WTC11 (cell line): Measurements from ENCODE around the gene KAZN. TPM values are rescaled to one million over a fixed set of nuclear protein-coding genes. Genes with fewer than 3 reads are reported as not detected.

ENCODE experiments used
- ATAC-seq: fragments of 200-7000 bp; cut with Tn5 transposase; 2 replicates; pipeline ENCODE4 v1.10.0; 2021; ENCODE audit warnings: mild to moderate bottlenecking, moderate library complexity
- CTCF ChIA-PET: fragments of 300-600 bp; sonication (Branson Sonifier 250); formaldehyde crosslinking; loops from one replicate; lab custom pipeline; 2021; ENCODE audit warnings: antibody characterized with exemption; lab: Charles Lee
- POLR2A ChIA-PET: fragments of 350-600 bp; sonication (Branson Sonifier 250); formaldehyde crosslinking; loops from one replicate; lab custom pipeline; 2021; ENCODE audit warnings: antibody characterized with exemption; lab: Charles Lee
- DNase-seq: peaks from one replicate; pipeline ENCODE4 v3.0.0; 2021; ENCODE audit warnings: low spot score
- H3K27ac Mint-ChIP-seq: 2 replicates; pipeline ENCODE4 v1.8.0; 2021; ENCODE audit warnings: mixed read lengths
- H3K27me3 Mint-ChIP-seq: 2 replicates; pipeline ENCODE4 v1.8.0; 2021; ENCODE audit warnings: low read depth, mild to moderate bottlenecking, moderate library complexity, mixed read lengths
- H3K36me3 Mint-ChIP-seq: 2 replicates; pipeline ENCODE4 v1.8.0; 2021; ENCODE audit warnings: mixed read lengths
- H3K4me1 Mint-ChIP-seq: 2 replicates; pipeline ENCODE4 v1.8.0; 2022; ENCODE audit warnings: mixed read lengths
- H3K4me3 Mint-ChIP-seq: 2 replicates; pipeline ENCODE4 v1.8.0; 2021; ENCODE audit warnings: mild to moderate bottlenecking, moderate library complexity, mixed read lengths
- H3K9me3 Mint-ChIP-seq: 2 replicates; pipeline ENCODE4 v1.8.0; 2021; ENCODE audit warnings: mixed read lengths
- ATF1 ChIP-seq: sonication (generic); formaldehyde crosslinking; IDR thresholded peaks from 2 replicates; pipeline ENCODE4 v1.8.1; 2023; ENCODE audit warnings: mild to moderate bottlenecking, moderate library complexity, missing genetic modification reagents
- FOXJ3 ChIP-seq: sonication (generic); formaldehyde crosslinking; IDR thresholded peaks from 2 replicates; pipeline ENCODE4 v1.9.0; 2021; ENCODE audit warnings: missing genetic modification reagents, mild to moderate bottlenecking, borderline replicate concordance
- IRF2 ChIP-seq: sonication (generic); formaldehyde crosslinking; IDR thresholded peaks from 2 replicates; pipeline ENCODE4 v1.8.0; 2022; ENCODE audit warnings: low read depth, missing genetic modification reagents, borderline replicate concordance
- NR1H2 ChIP-seq: sonication (generic); formaldehyde crosslinking; IDR thresholded peaks from 2 replicates; pipeline ENCODE4 v1.9.0; 2021; ENCODE audit warnings: mild to moderate bottlenecking, moderate library complexity, missing genetic modification reagents
- TP53 ChIP-seq: sonication (generic); formaldehyde crosslinking; IDR thresholded peaks from 2 replicates; pipeline ENCODE4 v1.8.1; 2023; ENCODE audit warnings: mild to moderate bottlenecking, missing genetic modification reagents
- ZNF423 ChIP-seq: fragments of 250-450 bp; sonication (Bioruptor Pico); IDR thresholded peaks from 2 replicates; pipeline ENCODE4 v2.1.2; 2022; ENCODE audit warnings: mild to moderate bottlenecking, moderate library complexity
- total RNA-seq: library from RNA; stranded (reverse); gene quantifications from 3 replicates; pipeline ENCODE4 v1.2.3, GENCODE V29; 2021
- TF ChIP-seq, protein P1 (sequence below): sonication (generic); formaldehyde crosslinking; IDR thresholded peaks from 2 replicates; pipeline ENCODE4 v1.8.0; 2022; ENCODE audit warnings: missing genetic modification reagents
- TF ChIP-seq, protein P2 (sequence below): sonication (generic); formaldehyde crosslinking; IDR thresholded peaks from 2 replicates; pipeline ENCODE4 v1.8.0; 2022; ENCODE audit warnings: mild to moderate bottlenecking, missing genetic modification reagents
- TF ChIP-seq, protein P3 (sequence below): sonication (generic); formaldehyde crosslinking; IDR thresholded peaks from 2 replicates; pipeline ENCODE4 v1.8.0; 2022; ENCODE audit warnings: mild to moderate bottlenecking, missing genetic modification reagents
- TF ChIP-seq, protein P4 (sequence below): sonication (generic); formaldehyde crosslinking; IDR thresholded peaks from 2 replicates; pipeline ENCODE4 v1.8.1; 2022; ENCODE audit warnings: low read depth, missing genetic modification reagents, borderline replicate concordance
- TF ChIP-seq, protein P5 (sequence below): fragments of 250-450 bp; sonication (Bioruptor Pico); IDR thresholded peaks from 2 replicates; pipeline ENCODE4 v1.9.0; 2021; ENCODE audit warnings: mild to moderate bottlenecking
- TF ChIP-seq, protein P6 (sequence below): sonication (generic); formaldehyde crosslinking; IDR thresholded peaks from 2 replicates; pipeline ENCODE4 v1.8.0; 2023; ENCODE audit warnings: missing genetic modification reagents, mild to moderate bottlenecking, borderline replicate concordance
- TF ChIP-seq, protein P7 (sequence below): sonication (generic); formaldehyde crosslinking; IDR thresholded peaks from 2 replicates; pipeline ENCODE4 v1.8.0; 2023; ENCODE audit warnings: mild to moderate bottlenecking, missing genetic modification reagents

The KAZN gene
- total RNA-seq, 1 experiment from 2014 or later, result 19.9 TPM

DNA sequence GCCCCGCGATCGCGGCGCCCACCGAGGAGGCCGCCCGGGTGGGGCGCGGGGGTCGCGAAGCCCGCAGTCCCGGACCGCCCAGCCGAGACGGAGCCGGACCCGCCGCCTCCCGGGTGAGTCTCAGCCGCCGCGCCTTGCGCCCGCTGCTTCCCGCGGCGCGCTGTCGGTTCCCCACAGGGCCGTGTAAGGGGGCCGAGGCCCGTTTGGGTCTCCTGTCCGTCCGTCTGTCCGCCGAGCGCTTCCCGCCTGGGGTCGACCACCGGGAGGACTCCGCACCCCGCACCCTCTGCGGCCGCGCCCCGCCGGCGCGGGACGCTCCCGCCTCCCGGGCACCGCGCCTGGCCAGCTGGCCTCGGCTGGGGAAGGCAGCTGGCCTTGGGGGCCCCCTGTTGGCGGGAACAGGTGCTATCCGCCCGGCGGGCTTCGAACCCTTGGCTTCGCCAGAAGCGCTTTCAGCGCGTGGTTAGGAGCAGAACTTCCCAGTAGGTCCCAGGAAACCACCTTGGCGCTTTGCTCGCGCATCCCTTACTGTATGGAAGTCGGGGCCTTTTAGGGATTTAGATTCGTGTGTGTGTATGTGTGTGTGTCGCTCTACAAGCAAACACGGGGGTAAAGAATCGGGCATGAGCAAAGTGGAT lies 555.5 kb downstream of the KAZN start (continued):
- TF ChIP-seq, protein P1, sequence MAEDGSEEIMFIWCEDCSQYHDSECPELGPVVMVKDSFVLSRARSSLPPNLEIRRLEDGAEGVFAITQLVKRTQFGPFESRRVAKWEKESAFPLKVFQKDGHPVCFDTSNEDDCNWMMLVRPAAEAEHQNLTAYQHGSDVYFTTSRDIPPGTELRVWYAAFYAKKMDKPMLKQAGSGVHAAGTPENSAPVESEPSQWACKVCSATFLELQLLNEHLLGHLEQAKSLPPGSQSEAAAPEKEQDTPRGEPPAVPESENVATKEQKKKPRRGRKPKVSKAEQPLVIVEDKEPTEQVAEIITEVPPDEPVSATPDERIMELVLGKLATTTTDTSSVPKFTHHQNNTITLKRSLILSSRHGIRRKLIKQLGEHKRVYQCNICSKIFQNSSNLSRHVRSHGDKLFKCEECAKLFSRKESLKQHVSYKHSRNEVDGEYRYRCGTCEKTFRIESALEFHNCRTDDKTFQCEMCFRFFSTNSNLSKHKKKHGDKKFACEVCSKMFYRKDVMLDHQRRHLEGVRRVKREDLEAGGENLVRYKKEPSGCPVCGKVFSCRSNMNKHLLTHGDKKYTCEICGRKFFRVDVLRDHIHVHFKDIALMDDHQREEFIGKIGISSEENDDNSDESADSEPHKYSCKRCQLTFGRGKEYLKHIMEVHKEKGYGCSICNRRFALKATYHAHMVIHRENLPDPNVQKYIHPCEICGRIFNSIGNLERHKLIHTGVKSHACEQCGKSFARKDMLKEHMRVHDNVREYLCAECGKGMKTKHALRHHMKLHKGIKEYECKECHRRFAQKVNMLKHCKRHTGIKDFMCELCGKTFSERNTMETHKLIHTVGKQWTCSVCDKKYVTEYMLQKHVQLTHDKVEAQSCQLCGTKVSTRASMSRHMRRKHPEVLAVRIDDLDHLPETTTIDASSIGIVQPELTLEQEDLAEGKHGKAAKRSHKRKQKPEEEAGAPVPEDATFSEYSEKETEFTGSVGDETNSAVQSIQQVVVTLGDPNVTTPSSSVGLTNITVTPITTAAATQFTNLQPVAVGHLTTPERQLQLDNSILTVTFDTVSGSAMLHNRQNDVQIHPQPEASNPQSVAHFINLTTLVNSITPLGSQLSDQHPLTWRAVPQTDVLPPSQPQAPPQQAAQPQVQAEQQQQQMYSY (CRISPR knock-in tag), result no peak
- TF ChIP-seq IRF2, result no peak
- no peak for TF ChIP-seq FOXJ3 (CRISPR knock-in tag)
- 0 out of 2 replicates have a peak, but pooled peaks have one; percentile 50 for TF ChIP-seq ATF1 (CRISPR knock-in tag)

DNA sequence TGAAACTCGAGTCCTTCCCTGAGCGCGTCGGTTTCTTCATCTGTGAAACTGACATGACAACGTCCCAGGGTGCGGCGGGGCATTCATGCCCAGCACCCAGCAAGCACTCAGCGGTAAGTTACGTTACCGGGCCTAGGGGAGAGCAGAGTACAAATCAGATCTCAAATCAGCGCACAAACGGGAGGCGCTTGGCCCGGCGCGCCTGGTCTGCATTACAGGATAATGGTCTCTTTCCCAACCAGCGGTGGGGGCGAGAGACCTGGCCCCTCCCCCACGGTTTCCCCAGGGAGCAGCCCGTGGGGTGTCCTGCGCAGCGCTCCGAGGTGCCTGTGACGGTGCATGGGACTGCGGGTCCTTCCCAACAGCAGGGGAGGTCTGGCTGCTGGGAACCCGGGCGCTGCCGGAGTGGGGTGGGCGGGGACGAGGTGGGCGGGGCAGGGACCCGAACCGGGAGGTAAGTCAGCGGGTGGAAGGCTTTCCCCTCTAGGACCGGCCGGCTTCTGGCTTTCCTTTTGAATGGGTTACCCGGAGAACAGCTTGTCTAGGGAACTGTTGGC lies 556.1 kb downstream of the KAZN start:
- H3K9me3 Mint-ChIP-seq, result peaks cover 5% of the 10 kb centered on the region
- peak overlapping the region; percentile 81 for H3K4me3 Mint-ChIP-seq
- H3K4me1 Mint-ChIP-seq, result peaks cover 56% of the 10 kb centered on the region
- H3K36me3 Mint-ChIP-seq, result no peaks in the 10 kb centered on the region
- peak; percentile 56 for DNase-seq
- POLR2A ChIA-PET, result interaction anchor here (1.2 kb wide), 1 partner anchor 52 kb away, joined by 4 read pairs; no protein-coding TSS in a partner anchor
- H3K27ac Mint-ChIP-seq, result no peak overlapping the region
- TF ChIP-seq ZNF423 (CRISPR knock-in tag), result peak; percentile 49
- TF ChIP-seq, protein P2, sequence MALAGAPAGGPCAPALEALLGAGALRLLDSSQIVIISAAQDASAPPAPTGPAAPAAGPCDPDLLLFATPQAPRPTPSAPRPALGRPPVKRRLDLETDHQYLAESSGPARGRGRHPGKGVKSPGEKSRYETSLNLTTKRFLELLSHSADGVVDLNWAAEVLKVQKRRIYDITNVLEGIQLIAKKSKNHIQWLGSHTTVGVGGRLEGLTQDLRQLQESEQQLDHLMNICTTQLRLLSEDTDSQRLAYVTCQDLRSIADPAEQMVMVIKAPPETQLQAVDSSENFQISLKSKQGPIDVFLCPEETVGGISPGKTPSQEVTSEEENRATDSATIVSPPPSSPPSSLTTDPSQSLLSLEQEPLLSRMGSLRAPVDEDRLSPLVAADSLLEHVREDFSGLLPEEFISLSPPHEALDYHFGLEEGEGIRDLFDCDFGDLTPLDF (CRISPR knock-in tag), result no peak
- TF ChIP-seq, all 79 proteins: peak for 1
- peaks cover 23% of the 10 kb centered on the region for H3K27me3 Mint-ChIP-seq
- peak; percentile 2; the same call in 1 of the 2 replicates for ATAC-seq
- CTCF ChIA-PET, result interaction anchor here (1.0 to 5.8 kb wide), 19 partner anchors 11 to 151 kb away, joined by 3 to 60 read pairs (median 6); partner anchors contain the start of gene FHAD1

DNA sequence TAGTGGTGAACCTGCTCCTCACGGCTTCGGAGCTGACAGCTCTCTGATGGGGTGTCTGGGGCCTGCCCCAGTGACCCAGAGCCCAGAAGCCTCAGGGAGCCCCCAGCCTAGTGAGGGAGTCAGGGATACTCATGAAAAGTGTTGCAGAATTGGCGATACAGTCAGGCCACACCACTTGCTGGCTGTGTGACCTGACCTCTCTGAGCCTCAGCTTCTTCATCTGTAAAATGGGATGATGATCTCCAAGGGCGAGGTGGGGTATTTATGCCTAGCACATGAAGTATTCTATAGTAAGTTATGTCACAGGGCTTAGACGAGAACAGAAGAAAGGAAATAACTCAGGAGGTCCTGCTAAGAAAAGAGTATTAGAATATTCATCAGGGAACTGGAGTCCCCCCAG lies 556.7 kb downstream of the KAZN start:
- POLR2A ChIA-PET, result no interaction called here
- Mint-ChIP-seq H3K27me3 (peaks cover 23% of the 10 kb centered on the region), H3K4me3 (peak overlapping the region; percentile 81), H3K4me1 (peaks cover 56% of the 10 kb centered on the region), H3K9me3 (peaks cover 5% of the 10 kb centered on the region), H3K36me3 (no peaks in the 10 kb centered on the region), H3K27ac (no peak overlapping the region; the same call in 1 of the 2 replicates)
- TF ChIP-seq TP53 (CRISPR knock-in tag), result no peak
- TF ChIP-seq, protein P3, sequence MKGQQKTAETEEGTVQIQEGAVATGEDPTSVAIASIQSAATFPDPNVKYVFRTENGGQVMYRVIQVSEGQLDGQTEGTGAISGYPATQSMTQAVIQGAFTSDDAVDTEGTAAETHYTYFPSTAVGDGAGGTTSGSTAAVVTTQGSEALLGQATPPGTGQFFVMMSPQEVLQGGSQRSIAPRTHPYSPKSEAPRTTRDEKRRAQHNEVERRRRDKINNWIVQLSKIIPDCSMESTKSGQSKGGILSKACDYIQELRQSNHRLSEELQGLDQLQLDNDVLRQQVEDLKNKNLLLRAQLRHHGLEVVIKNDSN (CRISPR knock-in tag), result no peak
- TF ChIP-seq, protein P4, sequence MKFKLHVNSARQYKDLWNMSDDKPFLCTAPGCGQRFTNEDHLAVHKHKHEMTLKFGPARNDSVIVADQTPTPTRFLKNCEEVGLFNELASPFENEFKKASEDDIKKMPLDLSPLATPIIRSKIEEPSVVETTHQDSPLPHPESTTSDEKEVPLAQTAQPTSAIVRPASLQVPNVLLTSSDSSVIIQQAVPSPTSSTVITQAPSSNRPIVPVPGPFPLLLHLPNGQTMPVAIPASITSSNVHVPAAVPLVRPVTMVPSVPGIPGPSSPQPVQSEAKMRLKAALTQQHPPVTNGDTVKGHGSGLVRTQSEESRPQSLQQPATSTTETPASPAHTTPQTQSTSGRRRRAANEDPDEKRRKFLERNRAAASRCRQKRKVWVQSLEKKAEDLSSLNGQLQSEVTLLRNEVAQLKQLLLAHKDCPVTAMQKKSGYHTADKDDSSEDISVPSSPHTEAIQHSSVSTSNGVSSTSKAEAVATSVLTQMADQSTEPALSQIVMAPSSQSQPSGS (CRISPR knock-in tag), result no peak
- no peak for TF ChIP-seq NR1H2 (CRISPR knock-in tag)
- TF ChIP-seq, protein P5, sequence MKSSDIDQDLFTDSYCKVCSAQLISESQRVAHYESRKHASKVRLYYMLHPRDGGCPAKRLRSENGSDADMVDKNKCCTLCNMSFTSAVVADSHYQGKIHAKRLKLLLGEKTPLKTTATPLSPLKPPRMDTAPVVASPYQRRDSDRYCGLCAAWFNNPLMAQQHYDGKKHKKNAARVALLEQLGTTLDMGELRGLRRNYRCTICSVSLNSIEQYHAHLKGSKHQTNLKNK (CRISPR knock-in tag), result no peak
- TF ChIP-seq, protein P6, sequence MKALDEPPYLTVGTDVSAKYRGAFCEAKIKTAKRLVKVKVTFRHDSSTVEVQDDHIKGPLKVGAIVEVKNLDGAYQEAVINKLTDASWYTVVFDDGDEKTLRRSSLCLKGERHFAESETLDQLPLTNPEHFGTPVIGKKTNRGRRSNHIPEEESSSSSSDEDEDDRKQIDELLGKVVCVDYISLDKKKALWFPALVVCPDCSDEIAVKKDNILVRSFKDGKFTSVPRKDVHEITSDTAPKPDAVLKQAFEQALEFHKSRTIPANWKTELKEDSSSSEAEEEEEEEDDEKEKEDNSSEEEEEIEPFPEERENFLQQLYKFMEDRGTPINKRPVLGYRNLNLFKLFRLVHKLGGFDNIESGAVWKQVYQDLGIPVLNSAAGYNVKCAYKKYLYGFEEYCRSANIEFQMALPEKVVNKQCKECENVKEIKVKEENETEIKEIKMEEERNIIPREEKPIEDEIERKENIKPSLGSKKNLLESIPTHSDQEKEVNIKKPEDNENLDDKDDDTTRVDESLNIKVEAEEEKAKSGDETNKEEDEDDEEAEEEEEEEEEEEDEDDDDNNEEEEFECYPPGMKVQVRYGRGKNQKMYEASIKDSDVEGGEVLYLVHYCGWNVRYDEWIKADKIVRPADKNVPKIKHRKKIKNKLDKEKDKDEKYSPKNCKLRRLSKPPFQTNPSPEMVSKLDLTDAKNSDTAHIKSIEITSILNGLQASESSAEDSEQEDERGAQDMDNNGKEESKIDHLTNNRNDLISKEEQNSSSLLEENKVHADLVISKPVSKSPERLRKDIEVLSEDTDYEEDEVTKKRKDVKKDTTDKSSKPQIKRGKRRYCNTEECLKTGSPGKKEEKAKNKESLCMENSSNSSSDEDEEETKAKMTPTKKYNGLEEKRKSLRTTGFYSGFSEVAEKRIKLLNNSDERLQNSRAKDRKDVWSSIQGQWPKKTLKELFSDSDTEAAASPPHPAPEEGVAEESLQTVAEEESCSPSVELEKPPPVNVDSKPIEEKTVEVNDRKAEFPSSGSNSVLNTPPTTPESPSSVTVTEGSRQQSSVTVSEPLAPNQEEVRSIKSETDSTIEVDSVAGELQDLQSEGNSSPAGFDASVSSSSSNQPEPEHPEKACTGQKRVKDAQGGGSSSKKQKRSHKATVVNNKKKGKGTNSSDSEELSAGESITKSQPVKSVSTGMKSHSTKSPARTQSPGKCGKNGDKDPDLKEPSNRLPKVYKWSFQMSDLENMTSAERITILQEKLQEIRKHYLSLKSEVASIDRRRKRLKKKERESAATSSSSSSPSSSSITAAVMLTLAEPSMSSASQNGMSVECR (CRISPR knock-in tag), result no peak
- TF ChIP-seq, protein P7, sequence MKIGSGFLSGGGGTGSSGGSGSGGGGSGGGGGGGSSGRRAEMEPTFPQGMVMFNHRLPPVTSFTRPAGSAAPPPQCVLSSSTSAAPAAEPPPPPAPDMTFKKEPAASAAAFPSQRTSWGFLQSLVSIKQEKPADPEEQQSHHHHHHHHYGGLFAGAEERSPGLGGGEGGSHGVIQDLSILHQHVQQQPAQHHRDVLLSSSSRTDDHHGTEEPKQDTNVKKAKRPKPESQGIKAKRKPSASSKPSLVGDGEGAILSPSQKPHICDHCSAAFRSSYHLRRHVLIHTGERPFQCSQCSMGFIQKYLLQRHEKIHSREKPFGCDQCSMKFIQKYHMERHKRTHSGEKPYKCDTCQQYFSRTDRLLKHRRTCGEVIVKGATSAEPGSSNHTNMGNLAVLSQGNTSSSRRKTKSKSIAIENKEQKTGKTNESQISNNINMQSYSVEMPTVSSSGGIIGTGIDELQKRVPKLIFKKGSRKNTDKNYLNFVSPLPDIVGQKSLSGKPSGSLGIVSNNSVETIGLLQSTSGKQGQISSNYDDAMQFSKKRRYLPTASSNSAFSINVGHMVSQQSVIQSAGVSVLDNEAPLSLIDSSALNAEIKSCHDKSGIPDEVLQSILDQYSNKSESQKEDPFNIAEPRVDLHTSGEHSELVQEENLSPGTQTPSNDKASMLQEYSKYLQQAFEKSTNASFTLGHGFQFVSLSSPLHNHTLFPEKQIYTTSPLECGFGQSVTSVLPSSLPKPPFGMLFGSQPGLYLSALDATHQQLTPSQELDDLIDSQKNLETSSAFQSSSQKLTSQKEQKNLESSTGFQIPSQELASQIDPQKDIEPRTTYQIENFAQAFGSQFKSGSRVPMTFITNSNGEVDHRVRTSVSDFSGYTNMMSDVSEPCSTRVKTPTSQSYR (CRISPR knock-in tag), result no peak
- DNase-seq (no peak), ATAC-seq (no peak)
- CTCF ChIA-PET, result interaction anchor here (1.2 to 5.8 kb wide), 3 partner anchors 16 to 116 kb away, joined by 5 to 60 read pairs (median 8); no protein-coding TSS in a partner anchor
